ENCODE data around the gene CAAP1.

DNA sequence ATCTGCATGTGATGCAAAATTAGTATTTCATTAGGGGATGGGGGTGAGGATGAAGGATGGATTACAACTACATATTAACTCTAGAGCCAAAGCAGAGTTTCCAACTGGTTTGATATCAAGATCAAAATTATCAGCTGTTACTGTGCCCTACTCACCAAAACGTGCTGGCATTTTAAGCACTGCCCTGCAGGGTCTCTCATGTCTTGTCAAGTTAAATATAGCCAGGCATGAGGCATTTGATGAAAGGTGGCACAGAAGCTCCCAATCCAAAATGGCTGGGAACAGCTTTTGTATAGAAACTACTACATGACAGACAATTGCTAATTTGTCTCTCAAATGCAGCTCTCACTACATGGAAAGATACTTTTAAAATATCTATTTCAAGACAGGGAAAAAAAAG, 27.1 kb upstream of the CAAP1 start:
- no peak for TF ChIP-seq POLR2A (IDR thresholded peaks at IDR 0.05)
- TF ChIP-seq, protein P1, sequence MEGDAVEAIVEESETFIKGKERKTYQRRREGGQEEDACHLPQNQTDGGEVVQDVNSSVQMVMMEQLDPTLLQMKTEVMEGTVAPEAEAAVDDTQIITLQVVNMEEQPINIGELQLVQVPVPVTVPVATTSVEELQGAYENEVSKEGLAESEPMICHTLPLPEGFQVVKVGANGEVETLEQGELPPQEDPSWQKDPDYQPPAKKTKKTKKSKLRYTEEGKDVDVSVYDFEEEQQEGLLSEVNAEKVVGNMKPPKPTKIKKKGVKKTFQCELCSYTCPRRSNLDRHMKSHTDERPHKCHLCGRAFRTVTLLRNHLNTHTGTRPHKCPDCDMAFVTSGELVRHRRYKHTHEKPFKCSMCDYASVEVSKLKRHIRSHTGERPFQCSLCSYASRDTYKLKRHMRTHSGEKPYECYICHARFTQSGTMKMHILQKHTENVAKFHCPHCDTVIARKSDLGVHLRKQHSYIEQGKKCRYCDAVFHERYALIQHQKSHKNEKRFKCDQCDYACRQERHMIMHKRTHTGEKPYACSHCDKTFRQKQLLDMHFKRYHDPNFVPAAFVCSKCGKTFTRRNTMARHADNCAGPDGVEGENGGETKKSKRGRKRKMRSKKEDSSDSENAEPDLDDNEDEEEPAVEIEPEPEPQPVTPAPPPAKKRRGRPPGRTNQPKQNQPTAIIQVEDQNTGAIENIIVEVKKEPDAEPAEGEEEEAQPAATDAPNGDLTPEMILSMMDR (IDR thresholded peaks at IDR 0.05): no peak

Measured in Peyer's patch (tissue), 4 donors.